RWPE1 (cell line): ENCODE data around the gene NPBWR2.

Experiments used
- CTCF ChIA-PET: fragments of 350-600 bp; sonication (Branson Sonifier 250); formaldehyde crosslinking; extraction: SDS; loops from one replicate; lab custom pipeline; 2021; lab: Yijun Ruan, JAX
- POLR2A ChIA-PET: fragments of 400-600 bp; formaldehyde crosslinking; extraction: SDS; loops from one replicate; lab custom pipeline; 2020; ENCODE audit warnings: antibody characterized with exemption; ENCODE audit not compliant: low non-redundant PET; lab: Yijun Ruan, JAX
- DNase-seq: peaks from one replicate; pipeline ENCODE4 v3.0.0; 2012; ENCODE audit warnings: low spot score
- H3K27ac ChIP-seq: fragments of 450-650 bp; 2 replicates; pipeline ENCODE4 v1.5.1; 2017
- CTCF ChIP-seq: fragments of 450-650 bp; conservative IDR thresholded peaks from 2 replicates; pipeline ENCODE4 v1.5.1; 2017; ENCODE audit warnings: low read depth, mild to moderate bottlenecking

The NPBWR2 gene

GRCh38 chr20:64114356-64114971 is 7.1 kb upstream of the NPBWR2 start:
- no peak for TF ChIP-seq CTCF
- no peak overlapping the region for H3K27ac ChIP-seq
- POLR2A ChIA-PET = no interaction called here
- CTCF ChIA-PET = interaction anchor here (0.6 to 2.3 kb wide), 3 partner anchors 13 to 31 kb away, joined by 3 to 10 read pairs (median 3); partner anchors contain the start of gene LKAAEAR1
- no peak for DNase-seq

- H3K27ac ChIP-seq = no peak overlapping the region
- POLR2A ChIA-PET = no interaction called here
- TF ChIP-seq CTCF = no peak
- CTCF ChIA-PET = interaction anchor here (0.6 to 0.7 kb wide), 2 partner anchors 12 to 29 kb away, joined by 3 read pairs; no protein-coding TSS in a partner anchor
- DNase-seq = no peak
Measured at GRCh38 chr20:64113796-64114355, 6.5 kb upstream of the NPBWR2 start.

- TF ChIP-seq CTCF = no peak
- POLR2A ChIA-PET = no interaction called here
- no peak overlapping the region for H3K27ac ChIP-seq
- no peak for DNase-seq
- CTCF ChIA-PET = interaction anchor here (0.5 to 0.6 kb wide), 2 partner anchors 24 to 29 kb away, joined by 3 to 4 read pairs; no protein-coding TSS in a partner anchor
Measured at GRCh38 chr20:64113444-64113775, 6.0 kb upstream of the NPBWR2 start.

- POLR2A ChIA-PET = no interaction called here
- H3K27ac ChIP-seq = no peak overlapping the region
- no peak for TF ChIP-seq CTCF
- no peak for DNase-seq
- CTCF ChIA-PET = interaction anchor here (0.5 to 0.6 kb wide), 2 partner anchors 23 to 30 kb away, joined by 3 to 4 read pairs; no protein-coding TSS in a partner anchor
Measured at GRCh38 chr20:64112691-64113443, 5.5 kb upstream of the NPBWR2 start.

- ChIA-PET CTCF (interaction anchor here (0.6 kb wide), 3 partner anchors 13 to 67 kb away, joined by 3 read pairs; no protein-coding TSS in a partner anchor), POLR2A (no interaction called here)
- H3K27ac ChIP-seq = no peak overlapping the region
- no peak for DNase-seq
- TF ChIP-seq CTCF = no peak
Measured at GRCh38 chr20:64111841-64112641, 4.7 kb upstream of the NPBWR2 start.
